SIG-M5 treated with dmso at 0.1 percent for 504 hours (cell line): ENCODE results near the gene FBXL14.

Source experiments
- DNase-seq: peaks from one replicate; lab custom pipeline; 2025; ENCODE audit not compliant: unreplicated experiment; lab: John Stamatoyannopoulos, UW

Gene FBXL14

DNA sequence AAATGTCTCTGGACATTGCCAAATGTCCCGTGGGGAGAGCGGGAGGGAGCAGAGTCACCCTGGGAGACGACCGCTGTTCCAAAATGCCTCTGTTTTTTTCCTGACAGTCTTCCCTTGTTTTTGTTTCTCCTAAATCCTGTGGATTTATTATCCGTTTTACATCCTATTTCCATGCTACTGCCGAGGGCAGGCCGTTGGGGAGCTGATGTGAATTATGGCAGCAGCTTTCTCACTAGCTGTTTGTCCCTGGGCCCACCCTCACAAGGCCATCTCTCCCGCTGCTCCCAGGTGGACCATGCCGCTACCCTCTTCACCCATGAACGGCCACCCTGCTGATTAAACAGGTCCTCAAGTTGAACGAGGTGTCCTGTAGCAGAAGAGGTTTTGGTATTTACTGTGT, 55.2 kb downstream of the FBXL14 start:
- no peak for DNase-seq

DNA sequence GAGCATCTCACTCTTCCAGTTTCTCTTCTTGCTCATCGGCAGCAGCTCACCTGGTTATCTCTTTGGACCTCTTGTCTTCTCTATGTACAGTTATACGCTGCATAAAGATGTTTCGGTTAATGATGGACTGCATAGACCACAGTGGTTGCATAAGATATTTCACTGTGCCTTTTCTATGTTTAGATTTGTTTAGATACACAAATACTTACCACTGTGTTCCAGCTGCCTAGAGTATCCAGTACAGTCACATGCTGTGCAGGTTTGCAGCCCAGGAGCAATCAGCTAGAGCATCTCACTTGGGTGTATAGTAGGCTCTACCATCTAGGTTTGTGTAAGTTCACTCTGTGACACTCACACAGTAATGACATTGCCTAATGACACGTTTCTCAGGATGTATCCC, 57.6 kb downstream of the FBXL14 start:
- DNase-seq: no peak

DNA sequence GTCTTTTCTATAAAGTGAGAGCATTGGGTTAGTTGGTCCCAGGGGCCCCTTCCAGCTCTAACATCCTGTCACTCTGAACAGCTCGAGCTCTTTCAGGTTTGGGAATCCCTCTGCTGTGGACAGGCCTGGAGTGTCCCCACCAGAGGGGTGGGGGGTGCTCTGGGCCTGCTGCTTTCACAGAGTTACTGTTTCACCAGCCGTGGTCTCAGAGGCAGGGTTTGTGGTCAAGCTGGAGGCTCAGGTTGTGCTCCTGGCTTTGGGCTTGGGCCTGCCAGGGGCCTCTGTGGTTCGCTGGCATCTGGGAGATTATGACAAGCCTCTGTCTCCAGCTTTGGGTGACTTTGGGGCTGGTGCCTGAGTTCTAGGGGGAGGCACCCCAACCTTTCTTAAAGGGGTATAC, 59.6 kb downstream of the FBXL14 start:
- DNase-seq: no peak

DNA sequence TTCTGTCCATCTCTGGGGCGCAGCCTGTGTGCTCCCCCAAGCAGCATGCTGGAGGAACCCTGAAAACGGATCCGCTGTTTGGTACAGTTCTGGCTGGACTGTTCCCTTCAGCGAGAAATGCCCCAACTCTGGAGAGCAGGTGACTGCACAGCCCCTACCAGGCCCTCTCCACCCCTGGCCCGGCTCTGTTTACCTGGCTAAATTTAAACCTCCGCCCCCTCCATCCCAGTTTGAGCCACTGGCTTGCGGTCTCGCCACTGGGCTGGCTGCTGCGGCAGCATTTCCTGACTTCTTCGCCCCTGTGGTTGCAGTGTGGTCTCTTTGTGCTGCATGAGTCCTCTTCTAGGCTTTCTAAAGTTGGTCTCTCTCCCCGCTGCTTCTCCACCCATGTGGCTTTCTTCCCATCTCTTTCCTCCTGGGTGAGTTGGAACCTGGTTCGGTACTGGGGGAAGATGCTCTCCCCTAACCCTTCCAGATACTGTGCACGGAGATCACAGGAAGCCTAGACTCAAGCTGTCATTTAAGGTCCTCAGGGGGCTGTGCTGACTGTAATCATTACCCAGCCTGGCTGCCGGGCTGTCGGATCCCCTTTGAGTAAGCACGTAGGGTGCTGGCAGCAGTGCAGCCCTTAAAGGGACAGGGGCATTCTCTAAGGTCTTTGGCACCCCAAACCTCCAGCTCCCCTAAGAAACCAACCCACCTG, 60.6 kb downstream of the FBXL14 start:
- DNase-seq: peak; percentile 22

DNA sequence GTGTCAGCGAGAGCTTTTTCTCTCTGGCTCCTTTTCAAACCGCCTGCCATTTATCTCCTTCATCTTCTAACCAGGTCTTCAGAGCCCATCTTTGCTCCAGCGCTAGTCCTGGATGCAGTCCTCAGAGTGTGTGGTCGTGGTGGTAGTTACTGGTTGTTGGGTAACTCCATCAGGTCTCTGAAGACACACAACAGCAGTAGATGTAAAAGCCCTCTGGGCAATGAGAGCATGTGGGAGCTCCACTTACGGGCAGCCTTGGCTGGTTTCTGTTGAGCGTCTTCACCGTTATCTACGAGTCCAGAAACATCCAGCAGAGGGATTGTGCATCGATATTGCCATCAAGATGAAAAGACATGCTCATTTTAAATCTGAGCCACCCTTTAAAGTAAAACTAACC, 61.2 kb downstream of the FBXL14 start:
- no peak for DNase-seq

DNA sequence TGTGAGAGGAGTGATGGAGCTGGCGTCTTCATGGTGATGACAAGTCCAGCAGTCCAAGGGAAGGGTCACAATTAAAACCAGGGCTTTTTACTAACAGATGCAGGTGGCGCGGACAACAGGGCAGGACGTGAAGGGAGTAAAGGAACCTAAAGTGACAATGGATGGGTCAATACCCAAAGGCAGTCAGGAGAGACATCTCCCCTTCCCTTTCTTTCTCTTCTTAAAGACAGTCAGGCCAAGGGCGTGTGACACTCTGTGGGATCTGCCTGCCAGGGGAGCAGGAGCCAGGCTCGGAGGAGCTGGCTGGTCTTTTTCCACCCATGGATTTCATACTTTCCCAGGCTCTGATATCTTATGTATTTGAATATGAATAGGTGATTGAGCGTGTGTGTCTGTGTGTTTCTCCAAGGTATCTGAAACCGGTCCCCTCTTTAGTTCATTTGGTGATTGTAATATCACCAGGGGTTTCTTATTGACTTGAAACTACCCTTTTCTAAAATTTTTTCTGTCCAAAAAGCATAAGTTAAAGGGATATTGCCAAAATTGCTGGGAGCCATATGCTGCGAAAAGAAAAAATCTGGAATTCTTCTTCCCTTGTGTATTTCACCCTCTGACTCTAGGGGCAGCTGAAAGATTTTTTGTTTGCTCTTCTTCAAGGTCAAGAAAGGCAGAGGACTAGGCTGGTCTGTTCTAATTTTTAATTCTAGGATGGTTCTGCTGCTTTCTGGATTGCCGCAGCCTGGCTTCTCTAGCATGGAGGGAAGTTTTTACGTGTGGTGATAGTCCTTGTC, 61.8 kb downstream of the FBXL14 start:
- no peak for DNase-seq

- no peak for DNase-seq
Measured at GRCh38 chr12:1531654-1532374, 62.6 kb downstream of the FBXL14 start.

- no peak for DNase-seq
Measured at GRCh38 chr12:1531153-1531653, 63.2 kb downstream of the FBXL14 start.

- no peak for DNase-seq
Measured at GRCh38 chr12:1530592-1531152, 63.7 kb downstream of the FBXL14 start.

- no peak for DNase-seq
Measured at GRCh38 chr12:1529862-1530591, 64.4 kb downstream of the FBXL14 start.

- no peak for DNase-seq
Measured at GRCh38 chr12:1529228-1529861, 65.0 kb downstream of the FBXL14 start.

DNA sequence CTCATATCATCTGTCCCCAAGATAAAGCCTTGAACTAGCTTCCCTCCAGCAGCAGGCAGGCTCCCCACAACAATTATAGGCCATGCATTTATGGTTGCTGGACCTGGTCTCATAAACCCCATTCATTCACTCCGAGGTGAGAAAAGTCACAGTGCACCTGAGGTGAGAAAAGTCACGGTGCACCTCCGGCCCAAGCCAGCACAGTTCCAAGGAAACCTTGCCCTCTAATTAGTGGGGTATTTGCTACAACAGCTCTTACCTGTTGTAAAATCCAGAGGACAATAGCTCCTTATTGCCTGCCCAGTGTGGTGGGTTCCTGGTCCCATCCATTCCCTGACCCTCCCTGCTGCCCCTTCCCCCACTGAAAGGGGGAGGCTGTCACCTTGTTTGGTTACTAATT, 65.6 kb downstream of the FBXL14 start:
- DNase-seq: no peak

- DNase-seq: no peak
Measured at GRCh38 chr12:1527789-1528188, 66.6 kb downstream of the FBXL14 start.

DNA sequence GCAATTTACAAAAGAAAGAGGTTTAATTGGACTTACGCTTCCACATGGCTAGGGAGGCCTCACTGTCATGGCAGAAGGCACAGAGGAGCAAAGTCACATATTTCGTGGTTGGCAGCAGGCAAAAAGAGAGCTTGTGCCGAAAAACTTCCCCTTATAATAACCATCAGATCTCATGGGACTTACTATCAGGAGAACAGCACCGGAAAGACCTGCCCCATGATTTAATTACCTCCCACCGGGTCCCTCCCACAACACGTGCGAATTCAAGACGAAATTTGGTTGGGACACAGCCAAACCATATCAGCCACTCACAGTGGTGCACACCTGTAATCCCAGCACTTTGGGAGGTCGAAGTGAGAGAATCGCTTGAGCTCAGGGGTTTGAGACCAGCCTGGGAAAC, 68.5 kb downstream of the FBXL14 start:
- DNase-seq: no peak

DNA sequence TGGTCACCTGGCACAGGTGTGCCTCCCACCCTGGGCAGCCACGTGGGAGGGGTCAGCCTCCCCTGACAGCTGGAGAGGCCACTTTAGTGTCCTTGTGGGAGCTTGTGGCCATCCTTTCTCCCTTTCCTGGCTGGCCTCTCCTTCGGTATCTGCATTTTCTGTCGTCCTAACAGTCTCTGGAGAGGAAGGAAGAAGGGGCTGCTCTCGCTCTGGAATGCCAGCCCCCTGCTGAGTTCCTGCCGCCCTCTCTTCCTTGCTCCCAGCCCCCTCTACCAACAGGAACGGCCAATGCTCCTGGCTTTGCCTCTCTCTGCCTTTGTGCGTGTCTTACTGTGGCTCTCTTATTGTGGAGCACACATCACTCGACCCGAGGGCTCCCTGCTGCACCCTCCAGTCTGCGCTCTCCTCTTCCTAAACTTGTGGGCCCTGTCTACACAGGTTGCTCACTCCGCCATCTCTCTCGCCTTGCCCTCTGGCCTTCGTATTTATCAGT, 70.8 kb downstream of the FBXL14 start:
- no peak for DNase-seq

DNA sequence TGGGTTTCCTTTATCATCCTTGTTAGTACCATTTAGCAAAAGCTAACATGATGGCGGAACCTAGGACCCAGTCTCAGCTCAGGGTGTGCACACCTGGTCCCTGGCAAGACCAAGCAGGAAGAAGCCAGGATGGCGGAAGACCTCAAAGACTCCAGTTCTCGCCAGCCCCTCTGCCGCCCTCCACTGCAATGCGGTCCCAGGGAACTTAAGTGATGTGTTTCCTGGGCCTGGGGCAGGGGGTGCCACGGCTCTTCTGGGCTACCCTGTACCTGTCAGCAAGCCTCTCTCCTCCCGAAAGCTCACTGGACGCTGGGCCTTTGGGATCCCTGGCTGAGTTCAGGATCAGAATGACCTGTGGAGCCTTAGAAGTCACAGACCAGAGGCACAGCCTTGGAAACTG, 71.3 kb downstream of the FBXL14 start:
- no peak for DNase-seq

DNA sequence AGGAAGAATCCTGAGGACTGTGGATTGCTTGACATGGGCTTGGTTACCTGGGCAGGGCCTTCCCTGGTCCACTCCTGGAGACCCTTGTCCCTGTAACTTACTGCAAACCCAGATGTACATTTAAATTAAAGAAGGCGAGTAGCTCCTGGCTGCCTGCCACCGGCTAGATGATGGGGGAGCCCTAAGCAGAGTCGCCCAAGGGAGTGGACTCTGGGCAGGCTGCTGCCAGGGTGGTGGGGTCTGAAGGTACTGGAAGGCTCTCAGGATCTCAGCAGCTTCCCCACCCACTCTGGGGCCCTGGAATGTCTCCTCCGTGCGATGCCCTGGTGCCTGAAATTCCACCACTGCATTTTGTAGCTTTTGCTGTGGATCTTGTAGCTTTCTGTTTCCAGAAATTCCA, 74.7 kb downstream of the FBXL14 start:
- no peak for DNase-seq

- no peak for DNase-seq
Measured at GRCh38 chr12:1518591-1519516, 75.5 kb downstream of the FBXL14 start.
